ENCODE results near the gene EIF3B.
"Not testable (repeated sequence)": the region's sequence is repeated elsewhere in the genome, so short reads cannot be mapped to it uniquely, and the experiment has no call there.

EIF3B gene

GRCh38 chr7:2403718-2404648 lies 49.4 kb downstream of the EIF3B start:
- peak; percentile 48 for DNase-seq

GRCh38 chr7:2404714-2405119 lies 50.1 kb downstream of the EIF3B start:
- DNase-seq = no peak

- no peak for DNase-seq
Measured at GRCh38 chr7:2405201-2405600, 50.6 kb downstream of the EIF3B start.

- no peak for DNase-seq
Measured at GRCh38 chr7:2405601-2406345, 51.1 kb downstream of the EIF3B start.

GRCh38 chr7:2409745-2410414 lies 55.3 kb downstream of the EIF3B start:
- no peak for DNase-seq

- DNase-seq = no peak
Measured at GRCh38 chr7:2411049-2411448, 56.4 kb downstream of the EIF3B start.

- no peak for DNase-seq
Measured at GRCh38 chr7:2411815-2412586, 57.4 kb downstream of the EIF3B start.

GRCh38 chr7:2412587-2413201 lies 58.1 kb downstream of the EIF3B start:
- DNase-seq = no peak

GRCh38 chr7:2416063-2416462 lies 61.4 kb downstream of the EIF3B start:
- DNase-seq = no peak

GRCh38 chr7:2416650-2417049 lies 62.0 kb downstream of the EIF3B start:
- DNase-seq = no peak

GRCh38 chr7:2417178-2417577 lies 62.6 kb downstream of the EIF3B start:
- DNase-seq = not testable (repeated sequence)

GRCh38 chr7:2417981-2418481 lies 63.4 kb downstream of the EIF3B start:
- DNase-seq = no peak

GRCh38 chr7:2420216-2420933 lies 65.7 kb downstream of the EIF3B start:
- no peak for DNase-seq

GRCh38 chr7:2421943-2422310 lies 67.3 kb downstream of the EIF3B start:
- no peak for DNase-seq

- DNase-seq = no peak
Measured at GRCh38 chr7:2425749-2426148, 71.1 kb downstream of the EIF3B start.
